Measurements from ENCODE around the gene PITPNC1.

The PITPNC1 gene

GRCh38 chr17:67520916-67521774 is 144.1 kb downstream of the PITPNC1 start:
- DNase-seq (ENCODE audit: low spot score in 2 of 2) (no peak), ATAC-seq (no peak)
- Mint-ChIP-seq H3K4me3 (peak overlapping the region; percentile 34), H3K4me1 (peaks cover 50% of the 10 kb centered on the region), H3K27ac (peak overlapping the region; percentile 78), H3K9me3 (no peaks in the 10 kb centered on the region), H3K36me3 (no peaks in the 10 kb centered on the region)

- ATAC-seq (no peak), DNase-seq (ENCODE audit: low spot score in 2 of 2) (no peak)
- Mint-ChIP-seq H3K4me3 (no peak overlapping the region), H3K9me3 (no peaks in the 10 kb centered on the region), H3K4me1 (peaks cover 51% of the 10 kb centered on the region), H3K36me3 (no peaks in the 10 kb centered on the region), H3K27ac (no peak overlapping the region)
Observed at GRCh38 chr17:67521775-67522069, 144.6 kb downstream of the PITPNC1 start.

GRCh38 chr17:67523101-67523500 is 146.0 kb downstream of the PITPNC1 start:
- no peak overlapping the region for H3K27ac Mint-ChIP-seq
- no peak overlapping the region for H3K4me3 Mint-ChIP-seq
- no peaks in the 10 kb centered on the region for H3K9me3 Mint-ChIP-seq
- DNase-seq (ENCODE audit: low spot score in 2 of 2): no peak
- no peak for ATAC-seq
- H3K36me3 Mint-ChIP-seq: no peaks in the 10 kb centered on the region
- peaks cover 41% of the 10 kb centered on the region for H3K4me1 Mint-ChIP-seq

GRCh38 chr17:67525239-67526135 is 148.4 kb downstream of the PITPNC1 start:
- H3K27ac Mint-ChIP-seq: no peak overlapping the region
- no peak overlapping the region for H3K4me3 Mint-ChIP-seq
- no peaks in the 10 kb centered on the region for H3K9me3 Mint-ChIP-seq
- DNase-seq (ENCODE audit: low spot score in 2 of 2): no peak
- peaks cover 38% of the 10 kb centered on the region for H3K4me1 Mint-ChIP-seq
- no peaks in the 10 kb centered on the region for H3K36me3 Mint-ChIP-seq
- no peak for ATAC-seq

- peak overlapping the region; percentile 58 for H3K27ac Mint-ChIP-seq
Observed at GRCh38 chr17:67526700-67527099, 149.6 kb downstream of the PITPNC1 start.

GRCh38 chr17:67528751-67529436 is 151.8 kb downstream of the PITPNC1 start:
- Mint-ChIP-seq H3K4me3 (no peak overlapping the region), H3K4me1 (peaks cover 40% of the 10 kb centered on the region), H3K9me3 (no peaks in the 10 kb centered on the region), H3K27ac (peak overlapping the region; percentile 75), H3K36me3 (peaks cover 15% of the 10 kb centered on the region)
- DNase-seq (ENCODE audit: low spot score in 2 of 2) (no peak), ATAC-seq (no peak)

More at GRCh38 chr17:67526700-67527099, 149.6 kb downstream of the PITPNC1 start:
- H3K9me3 Mint-ChIP-seq: no peaks in the 10 kb centered on the region
- DNase-seq (ENCODE audit: low spot score in 2 of 2): no peak
- ATAC-seq: no peak
- H3K36me3 Mint-ChIP-seq: no peaks in the 10 kb centered on the region
- no peak overlapping the region for H3K4me3 Mint-ChIP-seq
- peaks cover 37% of the 10 kb centered on the region for H3K4me1 Mint-ChIP-seq

GRCh38 chr17:67531291-67531690 is 154.2 kb downstream of the PITPNC1 start:
- peak; percentile 40 for ATAC-seq

GRCh38 chr17:67532326-67532871 is 155.3 kb downstream of the PITPNC1 start:
- DNase-seq (ENCODE audit: low spot score in 2 of 2): no peak
- Mint-ChIP-seq H3K4me1 (peaks cover 39% of the 10 kb centered on the region), H3K36me3 (peaks cover 47% of the 10 kb centered on the region), H3K27ac (peak overlapping the region; percentile 32), H3K9me3 (no peaks in the 10 kb centered on the region), H3K4me3 (no peak overlapping the region)
- ATAC-seq: no peak

More at GRCh38 chr17:67531291-67531690, 154.2 kb downstream of the PITPNC1 start:
- peaks cover 36% of the 10 kb centered on the region for H3K36me3 Mint-ChIP-seq
- no peak overlapping the region for H3K4me3 Mint-ChIP-seq
- DNase-seq (ENCODE audit: low spot score in 2 of 2): no peak
- peaks cover 39% of the 10 kb centered on the region for H3K4me1 Mint-ChIP-seq
- H3K9me3 Mint-ChIP-seq: no peaks in the 10 kb centered on the region
- H3K27ac Mint-ChIP-seq: peak overlapping the region; percentile 32

- peaks cover 33% of the 10 kb centered on the region for H3K4me1 Mint-ChIP-seq
- no peaks in the 10 kb centered on the region for H3K9me3 Mint-ChIP-seq
- no peak overlapping the region for H3K4me3 Mint-ChIP-seq
- no peak overlapping the region for H3K27ac Mint-ChIP-seq
- ATAC-seq: no peak
- no peak for DNase-seq (ENCODE audit: low spot score in 2 of 2)
- peaks cover 68% of the 10 kb centered on the region for H3K36me3 Mint-ChIP-seq
Observed at GRCh38 chr17:67534941-67535340, 157.9 kb downstream of the PITPNC1 start.

GRCh38 chr17:67542219-67543114 is 165.4 kb downstream of the PITPNC1 start:
- Mint-ChIP-seq H3K36me3 (peaks cover 21% of the 10 kb centered on the region), H3K27ac (peak overlapping the region; percentile 3), H3K4me1 (peaks cover 8% of the 10 kb centered on the region), H3K9me3 (no peaks in the 10 kb centered on the region), H3K4me3 (no peak overlapping the region)
- ATAC-seq (peak; percentile 52), DNase-seq (ENCODE audit: low spot score in 2 of 2) (no peak)

- no peak overlapping the region for H3K4me3 Mint-ChIP-seq
- peaks cover 8% of the 10 kb centered on the region for H3K36me3 Mint-ChIP-seq
- H3K27ac Mint-ChIP-seq: peak overlapping the region; percentile 24
- H3K9me3 Mint-ChIP-seq: no peaks in the 10 kb centered on the region
- DNase-seq (ENCODE audit: low spot score in 2 of 2): no peak
- no peak for ATAC-seq
- peaks cover 28% of the 10 kb centered on the region for H3K4me1 Mint-ChIP-seq
Observed at GRCh38 chr17:67544364-67544955, 167.4 kb downstream of the PITPNC1 start.

- Mint-ChIP-seq H3K9me3 (no peaks in the 10 kb centered on the region), H3K4me3 (no peak overlapping the region), H3K4me1 (peaks cover 38% of the 10 kb centered on the region), H3K27ac (peak overlapping the region; percentile 72), H3K36me3 (peaks cover 7% of the 10 kb centered on the region)
- no peak for ATAC-seq
- DNase-seq (ENCODE audit: low spot score in 2 of 2): no peak
Observed at GRCh38 chr17:67546578-67547527, 169.8 kb downstream of the PITPNC1 start.

GRCh38 chr17:67548693-67549092 is 171.6 kb downstream of the PITPNC1 start:
- Mint-ChIP-seq H3K27ac (peak overlapping the region; percentile 26), H3K4me1 (peaks cover 39% of the 10 kb centered on the region), H3K4me3 (no peak overlapping the region), H3K9me3 (no peaks in the 10 kb centered on the region), H3K36me3 (peaks cover 21% of the 10 kb centered on the region)
- ATAC-seq (no peak), DNase-seq (ENCODE audit: low spot score in 2 of 2) (no peak)
